H1 (cell line): ENCODE measurements around the gene GRIN2C. TPM values are rescaled to one million over a fixed set of nuclear protein-coding genes. Genes with fewer than 3 reads are reported as not detected.

Experiments
- CTCF ChIA-PET: fragments of 300-600 bp; sonication (Branson Sonifier 250); formaldehyde crosslinking; loops from one replicate; lab custom pipeline; 2021; ENCODE audit not compliant: partially characterized antibody; lab: Charles Lee
- POLR2A ChIA-PET: fragments of 300-600 bp; sonication (Branson Sonifier 250); formaldehyde crosslinking; loops from one replicate; lab custom pipeline; 2021; ENCODE audit warnings: inconsistent platforms; ENCODE audit not compliant: partially characterized antibody; lab: Charles Lee
- DNase-seq, 2 experiments: peaks; one replicate each; pipeline versions ENCODE4 v3.0.0 to v3.0.0-alpha.2; 2010 to 2022; ENCODE audit warnings: low spot score in 2 of 2, low read depth in 1 of 2, mixed read lengths in 1 of 2
- FAIRE-seq: peaks from 2 replicates; lab custom pipeline; 2011; peaks lifted over from hg19 to GRCh38; lab: Jason Lieb, UNC
- H2AFZ ChIP-seq: 2 replicates; pipeline ENCODE4 v1.8.1; 2012; ENCODE audit warnings: low read length, inconsistent platforms
- H2AK5ac ChIP-seq: 2 replicates; pipeline ENCODE4 v1.6.1; 2013; ENCODE audit warnings: low read depth, low read length
- H2BK120ac ChIP-seq: replicated peaks from 2 replicates; pipeline ENCODE3; 2013; ENCODE audit warnings: low read depth, low read length, inconsistent platforms
- H2BK12ac ChIP-seq: 2 replicates; pipeline ENCODE4 v1.6.1; 2013; ENCODE audit warnings: low read depth, low read length
- H2BK15ac ChIP-seq: 2 replicates; pipeline ENCODE4 v1.6.1; 2013; ENCODE audit warnings: low read length
- H2BK20ac ChIP-seq: 2 replicates; pipeline ENCODE4 v1.6.1; 2013; ENCODE audit warnings: low read length
- H2BK5ac ChIP-seq: 2 replicates; pipeline ENCODE4 v1.6.1; 2013; ENCODE audit warnings: low read depth, low read length
- H3K14ac ChIP-seq: 2 replicates; pipeline ENCODE4 v1.6.1; 2013; ENCODE audit warnings: inconsistent platforms; ENCODE audit not compliant: insufficient read length
- H3K18ac ChIP-seq: 2 replicates; pipeline ENCODE4 v1.6.1; 2013; ENCODE audit warnings: low read length; ENCODE audit errors: extremely low read depth
- H3K23ac ChIP-seq: 2 replicates; pipeline ENCODE4 v1.6.1; 2013; ENCODE audit warnings: inconsistent platforms; ENCODE audit not compliant: insufficient read length
- H3K23me2 ChIP-seq: 2 replicates; pipeline ENCODE4 v1.6.1; 2013; ENCODE audit warnings: low read depth, low read length
- H3K27ac ChIP-seq: 2 replicates; pipeline ENCODE4 v1.6.1; 2011; ENCODE audit warnings: low read depth, low read length, inconsistent platforms
- H3K27me3 ChIP-seq, 4 experiments: replicated peaks in 1 of 4; 1 replicate in 1 of 4; 2 replicates in 3 of 4; pipeline versions ENCODE4 v1.6.1 to v1.8.1; 2011 to 2013; ENCODE audit warnings: low read length in 3 of 4, mild to moderate bottlenecking in 3 of 4, inconsistent platforms in 2 of 4, mixed read lengths in 2 of 4, moderate library complexity in 1 of 4; ENCODE audit not compliant: control insufficient read depth in 3 of 4, insufficient read depth in 3 of 4; ENCODE audit errors: extremely low read depth in 1 of 4
- H3K36me3 ChIP-seq, 4 experiments: 2 replicates each; pipeline versions ENCODE4 v1.6.1 to v1.8.1; 2011 to 2013; ENCODE audit warnings: mild to moderate bottlenecking in 4 of 4, low read length in 3 of 4, moderate library complexity in 2 of 4, control low read depth in 1 of 4, inconsistent platforms in 1 of 4; ENCODE audit not compliant: insufficient read depth in 4 of 4, control insufficient read depth in 2 of 4
- H3K4ac ChIP-seq: replicated peaks from 2 replicates; pipeline ENCODE3; 2013; ENCODE audit warnings: low read length, low read depth, mixed read lengths, inconsistent platforms; ENCODE audit not compliant: insufficient read length
- H3K4me1 ChIP-seq, 4 experiments: replicated peaks in 1 of 4; 1 replicate in 1 of 4; 2 replicates in 3 of 4; pipeline versions ENCODE4 v1.6.1 to v1.8.1; 2011 to 2013; ENCODE audit warnings: low read length in 3 of 4, inconsistent platforms in 2 of 4, mixed read lengths in 1 of 4; ENCODE audit not compliant: insufficient read depth in 4 of 4, control insufficient read depth in 3 of 4
- H3K4me2 ChIP-seq, 2 experiments: 2 replicates each; pipeline versions ENCODE4 v1.6.1 to v1.8.1; 2011 to 2013; ENCODE audit warnings: low read depth in 2 of 2, low read length in 2 of 2, control low read depth in 1 of 2, inconsistent platforms in 1 of 2, mild to moderate bottlenecking in 1 of 2; ENCODE audit not compliant: insufficient read depth in 1 of 2
- H3K4me3 ChIP-seq, 4 experiments: fragments of 200-600, 300-600 bp in 1 of 4; sonication (generic), shearing (Covaris generic), sonication (Bioruptor Twin) in 1 of 4; 2 replicates each; pipeline versions ENCODE4 v1.5.1 to v1.8.1; 2011 to 2016; ENCODE audit warnings: low read length in 4 of 4, low read depth in 3 of 4, control low read depth in 2 of 4, inconsistent platforms in 2 of 4, mild to moderate bottlenecking in 2 of 4, mixed read lengths in 1 of 4, moderate library complexity in 1 of 4; ENCODE audit not compliant: insufficient read depth in 2 of 4; ENCODE audit errors: extremely low read depth in 1 of 4
- H3K56ac ChIP-seq: replicated peaks from 2 replicates; pipeline ENCODE3; 2013; ENCODE audit warnings: low read depth, mild to moderate bottlenecking, mixed read lengths, low read length, inconsistent platforms; ENCODE audit not compliant: insufficient read length
- H3K79me1 ChIP-seq: 2 replicates; pipeline ENCODE4 v1.6.1; 2013; ENCODE audit warnings: low read depth, low read length, control low read depth
- H3K79me2 ChIP-seq, 2 experiments: 2 replicates each; pipeline versions ENCODE4 v1.6.1 to v1.8.1; 2012 to 2013; ENCODE audit warnings: low read length in 2 of 2, mild to moderate bottlenecking in 2 of 2, inconsistent platforms in 1 of 2; ENCODE audit not compliant: insufficient read depth in 2 of 2, control insufficient read depth in 1 of 2
- H3K9ac ChIP-seq, 4 experiments: replicated peaks in 1 of 4; 1 replicate in 1 of 4; 2 replicates in 3 of 4; pipeline versions ENCODE4 v1.6.1 to v1.8.1; 2011 to 2013; ENCODE audit warnings: low read depth in 3 of 4, low read length in 3 of 4, control low read depth in 2 of 4, mild to moderate bottlenecking in 2 of 4, moderate library complexity in 2 of 4, inconsistent platforms in 1 of 4; ENCODE audit errors: extremely low read depth in 1 of 4
- H3K9me3 ChIP-seq, 2 experiments: 2 replicates each; pipeline versions ENCODE4 v1.6.1 to v1.8.1; 2012 to 2013; ENCODE audit warnings: mild to moderate bottlenecking in 2 of 2, moderate library complexity in 2 of 2, control low read depth in 1 of 2, inconsistent platforms in 1 of 2, low read depth in 1 of 2, low read length in 1 of 2, mixed read lengths in 1 of 2; ENCODE audit not compliant: insufficient read depth in 2 of 2
- H4K20me1 ChIP-seq, 2 experiments: replicated peaks in 1 of 2; 2 replicates each; pipeline versions ENCODE3 to v1.8.1; 2011 to 2013; ENCODE audit warnings: inconsistent platforms in 2 of 2, low read length in 2 of 2, mild to moderate bottlenecking in 1 of 2; ENCODE audit not compliant: insufficient read depth in 2 of 2, control insufficient read depth in 1 of 2
- H4K5ac ChIP-seq: 2 replicates; pipeline ENCODE4 v1.6.1; 2013; ENCODE audit warnings: low read length, low read depth, mixed read lengths, inconsistent platforms; ENCODE audit not compliant: insufficient read length
- H4K8ac ChIP-seq: 2 replicates; pipeline ENCODE4 v1.8.0; 2013; ENCODE audit warnings: mild to moderate bottlenecking, moderate library complexity, low read length, inconsistent platforms; ENCODE audit not compliant: insufficient read depth; ENCODE audit errors: extremely low read depth
- H4K91ac ChIP-seq: replicated peaks from 2 replicates; pipeline ENCODE3; 2013; ENCODE audit warnings: low read length, mixed read lengths, inconsistent platforms; ENCODE audit not compliant: insufficient read length
- BCL11A ChIP-seq, 2 experiments: IDR thresholded peaks; one replicate each; pipeline ENCODE4 v1.6.1; 2011; ENCODE audit warnings: low read depth in 2 of 2, low read length in 2 of 2, mild to moderate bottlenecking in 2 of 2
- EGR1 ChIP-seq: IDR thresholded peaks from 2 replicates; pipeline ENCODE4 v1.6.1; 2011; ENCODE audit warnings: low read depth, low read length, borderline replicate concordance
- JUN ChIP-seq: IDR thresholded peaks from 2 replicates; pipeline ENCODE4 v1.6.1; 2011; ENCODE audit warnings: low read depth, mild to moderate bottlenecking, improper control_type of control experiment, low read length
- KDM4A ChIP-seq: IDR thresholded peaks from one replicate; pipeline ENCODE4 v1.7.1; 2012; ENCODE audit warnings: low read depth, mild to moderate bottlenecking, moderate library complexity, low read length, inconsistent platforms; ENCODE audit not compliant: severe bottlenecking
- RAD21 ChIP-seq, 2 experiments: IDR thresholded peaks in 1 of 2; conservative IDR thresholded peaks in 1 of 2; 2 replicates each; pipeline ENCODE4 v1.6.1; 2011; ENCODE audit warnings: low read depth in 2 of 2, low read length in 2 of 2, improper control_type of control experiment in 1 of 2, inconsistent platforms in 1 of 2, mild to moderate bottlenecking in 1 of 2, moderate library complexity in 1 of 2
- RNF2 ChIP-seq: fragments of 200-900, 300-1000 bp; sonication (generic); IDR thresholded peaks from 2 replicates; pipeline ENCODE4 v1.7.1; 2016; ENCODE audit warnings: borderline replicate concordance, low read depth, mild to moderate bottlenecking, antibody characterized with exemption, low read length; ENCODE audit not compliant: poor library complexity, severe bottlenecking; ENCODE audit errors: missing control alignments
- SIX5 ChIP-seq: IDR thresholded peaks from 2 replicates; pipeline ENCODE4 v1.6.1; 2011; ENCODE audit warnings: mild to moderate bottlenecking, low read depth, low read length
- WGBS, 2 experiments: shearing (Covaris generic) in 1 of 2; methylation state at CpG; one replicate each; pipeline versions ENCODE4 v1.1.6 to v1.1.7; 2013 to 2015; ENCODE audit warnings: low lambda C conversion rate in 2 of 2, mixed read lengths in 2 of 2, inconsistent platforms in 1 of 2, low coverage in 1 of 2, missing lambda C conversion rate in 1 of 2; ENCODE audit not compliant: insufficient replicate concordance in 2 of 2, insufficient coverage in 1 of 2, insufficient read length in 1 of 2; ENCODE audit errors: extremely low coverage in 1 of 2, missing lambda C conversion rate in 1 of 2; 5-methylcytosine and 5-hydroxymethylcytosine counted together
- polyA plus RNA-seq, 7 experiments: library from polyadenylated mRNA; depleted of rRNA in 3 of 7; stranded (reverse) in 5 of 7; unstranded in 2 of 7; fragments of >200 nt in 5 of 7; fragments of 200-250 nt in 2 of 7; gene quantifications; 1 replicate in 5 of 7; 2 replicates in 1 of 7; 4 replicates in 1 of 7; pipeline versions ENCODE4 v1.2.1 to v1.2.3, GENCODE V29; 2011 to 2013; ENCODE audit warnings: missing spikeins in 2 of 7, mixed read lengths in 2 of 7
- total RNA-seq: library from RNA; stranded (reverse); fragmentation: NEBNext Ultra II Directional; extraction: Animal tissue kit (Norgen Biotek cat#: 25700); gene quantifications from 2 replicates; pipeline ENCODE4 v1.2.1, GENCODE V29; 2021

Gene GRIN2C
- total and polyA plus RNA-seq, 2 of the 8 experiments (the other 6 are each of a cell fraction or from before 2014, with no cell fraction given) = 0.06 to 0.07 TPM

GRCh38 chr17:74878658-74879057, 19.0 kb upstream of the GRIN2C start:
- Histone ChIP-seq H3K27ac (no peak overlapping the region), H3K14ac (no peak overlapping the region), H2BK5ac (no peak overlapping the region), H4K20me1 (no peaks in the 10 kb centered on the region), H4K91ac (no peak overlapping the region), H3K4ac (no peak overlapping the region), H3K18ac (no peak overlapping the region), H4K8ac (no peak overlapping the region), H2AFZ (no peak overlapping the region), H3K79me2 (no peaks in the 10 kb centered on the region), H4K5ac (no peak overlapping the region), H3K23me2 (no peaks in the 10 kb centered on the region), H2AK5ac (no peak overlapping the region), H3K56ac (no peak overlapping the region), H3K27me3 (peaks cover 0 to 2% (median 0%) of the 10 kb centered on the region in 4 experiments; a peak in 2 of 7 replicates), H2BK15ac (no peak overlapping the region), H2BK120ac (no peak overlapping the region), H3K79me1 (no peaks in the 10 kb centered on the region), H2BK12ac (no peak overlapping the region), H3K4me2 (no peak overlapping the region), H2BK20ac (no peak overlapping the region), H3K23ac (no peak overlapping the region), H3K9ac (no peak overlapping the region), H3K4me3 (no peak overlapping the region), H3K36me3 (no peaks in the 10 kb centered on the region), H3K9me3 (no peaks in the 10 kb centered on the region), H3K4me1 (peaks cover 3 to 12% (median 7%) of the 10 kb centered on the region in 4 experiments)
- ChIA-PET POLR2A (no interaction called here), CTCF (interaction anchor here (1.3 to 81.0 kb wide), 4 partner anchors 8 to 60 kb away, joined by 3 to 2981 read pairs (median 6); partner anchors contain the start of genes GRIN2C and NAT9)
- FAIRE-seq (no peak), DNase-seq (no peak)
- 88% methylated on average over 2 of the region's 2 CpGs; no CpG with 5 or more reads in 1 of the 2 experiments for WGBS, 2 experiments
- TF ChIP-seq RAD21 (IDR thresholded peaks at IDR 0.05 in 1 of 2, conservative IDR thresholded peaks at IDR 0.05 in 1 of 2; ENCODE audit: low read depth in 2 of 2, low read length in 2 of 2) = no peak
- no peak for TF ChIP-seq BCL11A (IDR thresholded peaks at IDR 0.05; ENCODE audit: low read depth in 2 of 2, low read length in 2 of 2)
- no peak for TF ChIP-seq EGR1
- no peak for TF ChIP-seq RNF2
- TF ChIP-seq KDM4A = no peak
- TF ChIP-seq JUN = no peak
- no peak for TF ChIP-seq SIX5
